ENCODE data around the gene CD244.
A peak's percentile ranks its signal among the peaks of the same experiment; 100 is the strongest.

The CD244 gene

DNA sequence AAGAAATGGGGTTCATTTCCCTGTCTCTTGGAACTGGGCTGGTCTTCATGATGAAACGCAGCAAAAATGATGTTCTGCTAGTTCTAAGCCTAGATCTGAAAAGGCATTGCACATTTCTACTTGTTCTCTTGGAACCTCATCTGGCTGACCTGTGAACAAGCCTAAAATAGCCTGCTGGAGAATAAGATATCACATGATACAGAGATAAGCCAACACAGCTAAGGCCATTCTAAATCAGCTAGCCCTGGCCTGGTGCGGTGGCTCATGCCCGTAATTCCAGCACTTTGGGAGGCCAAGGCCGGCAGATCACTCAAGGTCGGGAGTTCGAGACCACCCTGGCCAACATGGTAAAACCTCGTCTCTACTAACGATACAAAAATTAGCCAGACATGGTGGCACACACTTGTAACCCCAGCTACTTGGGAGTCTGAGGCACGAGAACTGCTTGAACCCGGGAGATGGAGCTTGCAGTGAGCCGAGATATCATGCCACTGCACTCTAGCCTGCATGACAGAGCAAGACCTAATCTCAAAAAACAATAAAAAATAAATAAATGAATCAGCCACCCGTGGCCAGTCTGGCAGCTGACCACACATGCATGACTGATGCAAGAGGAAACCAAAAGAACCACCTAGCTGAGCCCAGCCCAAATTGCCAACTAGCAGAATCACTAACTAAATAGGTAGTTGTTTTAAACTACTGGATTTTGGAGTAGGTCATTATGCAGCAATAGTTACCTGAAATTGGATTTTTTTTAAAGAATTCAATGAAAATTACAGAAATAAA lies 18.0 kb downstream of the CD244 start:
- DNase-seq: no peak

DNA sequence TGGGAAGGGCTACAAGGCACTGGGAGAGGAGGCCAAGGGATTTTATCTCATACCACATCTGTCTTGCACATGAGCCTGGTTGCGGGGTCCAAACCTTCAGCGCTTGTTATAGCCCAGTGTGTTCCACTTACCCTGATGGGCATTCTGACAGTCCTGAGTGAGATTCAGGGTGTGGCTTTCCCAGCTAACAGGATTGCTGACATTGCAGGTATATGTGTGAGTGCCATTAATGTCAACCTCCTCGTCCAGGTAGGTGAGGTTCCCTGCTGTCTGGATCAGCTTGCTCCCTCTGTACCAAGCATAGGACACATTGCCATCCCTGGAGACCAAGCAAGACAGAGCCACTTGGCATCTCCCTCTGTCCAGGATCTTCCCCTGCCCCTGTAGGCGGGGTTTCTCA lies 21.6 kb downstream of the CD244 start:
- no peak for DNase-seq

DNA sequence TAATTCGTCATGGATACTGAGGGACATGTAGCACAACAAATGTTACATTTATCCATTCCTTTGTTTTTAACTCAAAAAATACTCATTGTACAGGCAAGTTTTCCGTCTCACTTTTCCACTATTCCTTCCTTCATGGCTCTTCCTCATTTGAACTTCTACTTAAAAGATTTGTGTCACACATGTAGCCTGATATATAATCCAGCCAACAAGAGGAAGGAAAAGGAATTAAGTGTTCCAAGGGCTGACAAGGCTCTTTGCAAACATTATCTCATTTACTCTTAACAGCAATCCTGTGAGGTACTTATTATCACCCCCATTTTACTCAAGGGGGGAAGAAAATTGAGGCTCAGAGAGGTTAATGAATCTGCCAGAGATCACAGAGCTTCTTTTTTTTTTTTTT lies 22.9 kb downstream of the CD244 start:
- no peak for DNase-seq

DNA sequence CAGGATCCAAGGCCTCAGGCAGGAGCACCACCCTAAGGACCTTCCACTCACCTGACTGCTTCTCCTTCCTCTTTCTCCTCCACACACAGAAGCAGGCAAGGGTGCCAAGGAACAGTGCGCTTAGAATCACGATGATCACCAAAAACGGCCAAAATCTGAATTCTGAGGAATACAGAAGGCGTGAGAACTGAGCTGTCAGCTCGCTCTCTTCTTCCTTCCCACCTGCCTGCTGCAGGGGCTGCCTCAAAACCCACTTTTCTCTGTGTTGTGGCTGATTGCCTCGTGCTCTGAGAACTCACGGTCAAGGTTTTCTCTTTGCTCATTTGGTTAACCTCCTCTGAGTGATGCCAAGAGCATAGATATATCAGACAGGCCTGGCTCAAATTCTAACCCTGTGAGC lies 23.8 kb downstream of the CD244 start:
- DNase-seq: peak; percentile 35

DNA sequence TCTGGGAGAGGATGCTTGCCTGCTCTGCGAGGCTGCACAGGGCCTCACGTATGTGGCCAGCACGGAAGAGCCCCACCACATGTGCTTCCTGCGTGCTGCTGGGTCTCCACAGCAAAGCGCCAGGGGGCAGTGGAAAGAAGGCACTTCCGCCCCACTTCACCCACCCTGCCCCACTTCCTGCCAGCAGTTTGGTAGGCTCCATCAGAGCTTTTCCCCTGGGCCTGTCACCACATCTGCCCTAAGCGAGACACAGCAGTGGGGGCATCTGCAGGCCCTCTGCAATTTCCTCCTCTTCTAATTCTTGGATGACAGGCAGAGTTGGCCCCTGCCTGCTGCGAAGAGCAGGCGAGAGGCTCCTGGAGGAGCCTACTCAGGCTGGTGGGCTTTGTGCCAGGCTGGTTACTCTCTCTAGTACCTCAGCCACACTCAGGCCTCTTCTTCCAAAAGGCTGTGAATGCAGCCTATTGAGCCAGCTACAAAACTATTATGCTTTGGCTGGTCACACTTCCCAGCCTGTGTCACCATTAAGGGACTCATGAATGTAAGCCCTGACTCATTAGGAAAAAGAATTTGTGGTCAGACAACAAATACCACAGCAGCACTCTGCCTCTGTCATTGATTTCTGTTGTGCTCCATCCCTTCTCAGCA lies 25.0 kb downstream of the CD244 start:
- DNase-seq: peak; percentile 89

DNA sequence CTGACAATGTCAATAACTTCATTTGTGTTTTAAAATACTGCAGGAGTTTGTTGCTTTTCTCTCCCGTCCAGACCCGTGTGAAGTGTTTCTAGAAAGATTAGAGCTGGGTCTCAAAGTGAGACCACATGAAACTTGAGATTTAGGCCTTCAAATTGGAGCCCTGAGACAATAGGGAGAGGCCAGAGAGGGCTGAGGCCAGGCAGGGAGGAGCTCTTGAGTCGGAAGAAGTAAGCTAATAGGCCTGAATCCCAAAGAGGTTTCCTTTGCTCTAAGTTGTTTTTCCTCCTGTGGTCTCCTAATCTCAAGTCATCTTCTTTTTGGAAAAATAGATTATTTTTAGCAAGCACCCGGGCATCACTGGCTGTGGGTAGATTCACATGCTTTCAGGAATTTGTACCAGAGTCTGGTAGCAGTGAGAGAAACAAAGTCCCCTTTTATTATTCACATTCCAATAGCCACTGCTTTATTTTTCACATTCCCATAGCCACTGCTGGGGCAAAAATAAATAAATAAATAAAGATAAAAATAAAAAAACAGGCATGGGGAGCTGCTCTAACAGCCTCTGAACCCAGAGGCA lies 25.6 kb downstream of the CD244 start:
- DNase-seq: no peak

DNA sequence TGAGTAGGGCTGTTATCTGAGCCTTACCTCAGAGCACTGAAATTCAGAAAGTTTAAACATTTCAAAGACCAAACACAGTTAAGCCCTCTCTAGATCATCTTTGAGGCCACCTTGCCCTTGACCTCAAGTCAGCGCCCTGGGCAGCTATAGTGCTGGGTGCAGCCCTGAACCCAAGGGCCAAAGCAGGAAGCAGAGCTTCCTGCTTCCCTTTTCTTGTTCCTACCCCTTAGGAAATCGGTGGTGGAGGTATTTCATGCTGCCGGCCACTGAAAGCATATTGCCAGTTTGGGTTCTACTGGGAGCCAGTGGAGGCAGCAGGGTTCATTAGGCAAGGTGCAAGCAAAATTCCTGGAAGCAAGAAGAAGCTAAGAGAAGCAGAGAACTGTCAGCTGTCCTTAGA lies 26.1 kb downstream of the CD244 start:
- no peak for DNase-seq

DNA sequence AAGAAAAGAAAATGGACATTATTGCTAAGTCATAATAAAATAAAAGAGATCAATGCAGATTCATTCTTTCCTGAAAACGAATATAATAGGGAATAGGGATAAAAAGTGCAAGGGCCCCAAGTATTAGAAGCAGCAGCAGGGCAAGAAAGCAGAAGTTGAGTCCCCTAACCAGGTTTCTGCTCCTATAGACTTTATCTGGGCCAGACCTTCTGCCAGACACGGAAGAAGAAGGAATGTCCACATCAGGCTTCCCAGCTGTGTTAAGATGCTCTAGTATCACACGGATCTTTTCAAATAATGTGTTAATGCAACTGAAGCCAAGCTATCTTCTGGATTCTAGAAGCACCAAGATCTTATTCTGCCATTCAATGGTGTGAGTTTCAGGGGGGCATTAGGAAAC lies 26.9 kb downstream of the CD244 start:
- DNase-seq: no peak

DNA sequence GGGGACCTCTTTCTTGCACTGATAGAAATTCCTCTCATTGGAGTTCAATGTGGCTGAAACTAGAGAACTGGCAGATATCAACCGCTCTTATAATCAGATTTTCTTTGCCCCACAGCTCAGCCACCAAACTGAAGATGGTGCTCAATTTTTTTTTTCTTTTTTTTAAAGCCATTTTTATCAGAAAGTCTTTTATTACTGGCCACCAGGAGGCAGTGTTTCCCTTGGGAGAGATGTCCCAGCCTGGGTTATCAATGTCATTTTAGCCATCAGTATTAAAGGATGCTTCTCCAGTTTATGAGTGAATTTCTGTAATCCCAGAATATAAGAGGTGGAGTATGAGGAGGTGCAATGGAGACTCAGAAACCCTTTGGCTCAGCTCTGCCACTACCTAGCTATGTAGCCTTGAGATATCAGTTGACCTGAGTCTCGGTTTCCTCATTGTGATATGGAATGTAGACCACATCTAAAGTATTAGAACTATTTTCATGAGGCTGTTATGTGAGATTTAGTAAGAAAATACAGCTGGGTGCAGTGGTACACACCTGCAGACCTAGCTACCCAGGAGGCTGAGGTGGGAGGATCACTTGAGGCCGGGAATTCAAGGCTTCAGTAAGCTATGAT lies 27.6 kb downstream of the CD244 start:
- peak; percentile 54 for DNase-seq

DNA sequence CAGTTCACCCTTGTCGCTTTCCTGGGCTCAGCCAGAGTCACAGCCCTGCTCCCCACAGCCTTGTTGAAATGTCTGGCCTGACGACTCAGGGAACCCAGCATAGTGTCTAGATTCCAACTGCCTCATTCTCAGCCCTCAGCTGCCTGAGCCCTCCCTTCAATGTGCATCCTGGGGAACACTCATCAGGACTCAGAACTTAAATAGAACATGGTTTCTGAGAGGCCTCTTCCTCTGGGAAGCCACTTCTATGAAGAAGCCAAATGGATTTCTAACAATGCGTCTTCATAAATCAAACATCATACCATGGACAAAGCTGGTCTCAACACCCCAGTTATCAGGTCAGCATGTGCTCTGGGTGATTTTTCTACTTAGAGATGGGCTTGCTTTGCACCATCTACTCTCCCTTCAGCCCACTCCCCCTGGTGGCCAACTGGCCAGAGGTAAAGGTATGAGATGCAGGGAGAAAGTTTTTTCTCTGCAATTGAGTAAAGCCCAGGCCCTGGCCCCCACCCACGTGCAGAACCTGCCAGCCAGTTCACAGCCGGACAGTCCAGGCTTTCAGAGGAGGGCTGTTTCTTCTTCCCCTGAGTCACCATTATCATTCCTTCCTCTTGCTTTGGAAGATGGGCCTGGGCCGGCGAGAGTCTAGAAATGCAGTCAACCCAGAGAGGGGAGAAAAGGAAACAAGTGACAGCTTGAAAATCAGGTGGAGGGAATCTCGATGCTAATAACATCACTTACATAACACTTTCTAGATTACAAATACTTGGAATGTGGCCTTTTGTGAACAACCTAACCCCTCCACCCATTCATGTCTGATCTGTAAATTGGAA lies 32.1 kb downstream of the CD244 start:
- peak; percentile 81 for DNase-seq

DNA sequence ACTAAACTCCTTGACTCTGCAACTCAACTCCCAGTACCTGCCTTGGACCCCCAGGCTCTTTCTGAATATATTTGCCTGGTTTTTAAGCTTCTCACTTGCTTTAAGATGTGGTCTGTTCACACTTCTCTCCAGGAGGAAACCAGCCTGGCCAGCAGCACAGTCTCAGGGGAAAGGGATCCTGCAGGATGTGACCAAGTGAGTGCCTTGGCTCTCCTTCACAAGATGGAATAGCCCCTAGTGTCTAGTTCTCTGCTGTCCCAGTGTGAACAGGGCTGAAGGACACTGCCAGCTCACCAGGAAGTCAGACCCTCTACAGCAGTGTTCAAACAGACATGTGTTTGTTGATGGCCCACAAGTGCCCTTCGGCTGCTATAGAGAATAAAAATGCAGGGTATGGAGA lies 32.9 kb downstream of the CD244 start:
- no peak for DNase-seq

DNA sequence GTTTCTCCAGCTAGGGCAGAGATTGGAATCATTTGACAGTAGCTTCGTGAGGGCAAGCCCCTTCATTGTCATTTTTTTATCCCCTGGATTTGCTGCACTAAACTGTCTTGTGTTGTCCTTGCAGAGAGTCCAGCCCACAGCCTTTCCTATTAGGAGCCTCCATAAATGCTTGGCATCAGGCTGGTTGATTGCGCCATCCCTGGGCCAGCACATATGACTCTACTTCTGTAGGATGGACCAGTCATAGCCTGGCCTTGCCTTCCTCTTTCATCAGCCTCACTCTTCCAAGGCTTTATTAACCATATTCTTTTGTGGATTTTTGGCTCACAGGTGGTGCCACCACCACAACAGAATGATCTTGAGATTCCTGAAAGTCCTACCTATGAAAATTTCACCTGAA lies 35.3 kb downstream of the CD244 start:
- DNase-seq: no peak

DNA sequence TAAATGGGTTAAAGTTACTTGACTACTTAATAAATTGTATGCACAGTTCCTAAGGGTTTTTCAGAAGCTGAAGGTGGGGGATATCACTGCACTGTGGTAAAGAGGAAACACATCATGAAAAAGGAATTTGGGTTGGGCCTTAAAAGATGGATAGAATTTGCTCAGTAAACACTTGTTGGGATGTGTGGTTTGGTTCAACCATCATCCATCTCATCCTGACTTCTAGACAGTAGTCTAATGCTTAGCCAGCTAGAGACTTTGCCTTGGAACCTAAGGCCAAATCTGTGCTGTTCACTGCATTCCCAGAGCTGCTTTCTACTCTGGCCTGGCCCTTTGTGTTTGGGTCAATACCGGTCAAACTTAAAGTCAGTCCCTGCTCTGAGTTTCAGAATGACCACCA lies 36.1 kb downstream of the CD244 start:
- DNase-seq: no peak

DNA sequence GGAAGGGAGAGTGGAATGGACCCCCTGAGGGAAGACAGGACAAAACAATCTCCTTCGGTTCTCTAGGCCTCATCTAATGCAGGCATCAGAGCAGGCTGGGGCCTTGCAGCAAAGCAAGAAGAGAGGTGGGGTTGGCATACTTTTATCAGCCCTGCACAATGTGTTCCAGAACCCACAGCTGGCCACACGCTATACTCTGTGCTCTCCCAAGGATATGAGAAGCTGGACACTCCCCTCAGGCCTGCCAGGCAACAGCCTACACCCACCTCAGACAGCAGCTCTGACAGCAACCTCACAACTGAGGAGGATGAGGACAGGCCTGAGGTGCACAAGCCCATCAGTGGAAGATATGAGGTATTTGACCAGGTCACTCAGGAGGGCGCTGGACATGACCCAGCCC lies 39.4 kb downstream of the CD244 start:
- DNase-seq: no peak

DNA sequence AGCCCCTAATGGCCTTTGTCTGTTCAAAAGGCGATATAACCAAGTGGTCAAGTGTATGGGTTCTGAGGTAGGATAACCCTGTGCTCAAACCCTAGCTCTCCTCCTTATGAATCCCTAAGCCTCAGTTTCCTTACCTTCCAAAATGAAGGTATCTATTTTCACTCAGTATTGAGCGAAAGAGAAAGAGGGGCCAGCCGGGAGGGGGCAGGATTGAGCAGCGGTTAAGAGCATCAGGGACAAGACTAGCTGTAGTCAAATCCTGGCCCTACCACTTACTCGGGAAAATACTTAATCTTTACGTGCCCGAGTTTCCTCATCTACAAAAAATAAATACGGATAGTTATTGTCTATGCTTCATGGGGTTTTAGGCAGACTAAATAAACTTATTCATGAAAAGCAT lies 41.1 kb downstream of the CD244 start:
- DNase-seq: no peak

DNA sequence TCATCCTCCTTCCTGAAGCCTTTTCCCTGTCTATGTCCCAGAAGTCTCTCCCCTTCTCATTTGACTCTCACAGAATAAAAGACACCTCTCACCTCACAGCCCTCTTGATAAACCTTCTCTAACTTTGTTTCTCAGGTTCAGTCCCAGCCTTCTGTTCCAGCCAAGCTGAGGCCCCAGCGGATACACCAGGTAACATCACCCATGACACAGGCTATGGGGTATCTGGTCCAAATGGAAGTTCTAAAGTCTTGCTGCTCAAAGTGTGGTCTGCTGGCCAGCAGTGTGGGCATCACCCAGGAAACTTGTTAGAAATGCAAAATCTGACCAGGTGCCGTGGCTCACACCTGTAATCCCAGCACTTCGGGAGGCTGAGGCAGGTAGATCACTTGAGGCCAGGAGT lies 43.5 kb downstream of the CD244 start:
- no peak for DNase-seq

DNA sequence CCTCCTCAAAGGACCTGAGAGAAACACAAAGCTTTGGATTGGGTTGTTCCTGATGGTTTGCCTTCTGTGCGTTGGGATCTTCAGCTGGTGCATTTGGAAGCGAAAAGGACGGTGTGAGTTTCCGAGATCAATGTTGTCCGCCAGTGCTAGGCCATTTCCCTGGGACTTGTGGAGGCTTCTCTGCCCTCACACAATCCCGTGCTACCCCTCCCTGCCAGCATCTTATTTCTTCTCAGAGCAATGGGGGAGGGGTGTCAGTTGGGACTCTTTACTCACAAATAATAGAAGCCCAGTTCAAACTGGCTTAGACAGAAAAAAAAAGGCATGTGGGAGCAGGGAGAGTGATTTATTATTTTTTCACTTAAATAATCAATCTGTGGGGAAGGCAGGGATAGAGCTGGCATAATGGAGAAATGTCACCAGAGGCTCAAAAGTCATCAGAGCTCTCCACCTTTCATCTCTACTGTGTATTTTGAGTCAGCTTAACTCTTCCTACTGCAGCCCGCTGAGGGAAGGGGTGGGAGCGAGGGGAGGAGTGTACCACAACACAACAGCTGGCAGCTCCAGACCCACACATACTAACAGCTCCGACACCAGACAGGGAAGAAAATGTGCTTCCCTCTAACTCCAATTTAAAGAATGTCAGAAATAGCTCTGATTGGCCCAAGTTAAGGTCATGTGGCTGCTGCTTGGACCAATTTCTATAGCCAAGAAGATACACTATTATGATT lies 44.3 kb downstream of the CD244 start:
- DNase-seq: no peak

DNA sequence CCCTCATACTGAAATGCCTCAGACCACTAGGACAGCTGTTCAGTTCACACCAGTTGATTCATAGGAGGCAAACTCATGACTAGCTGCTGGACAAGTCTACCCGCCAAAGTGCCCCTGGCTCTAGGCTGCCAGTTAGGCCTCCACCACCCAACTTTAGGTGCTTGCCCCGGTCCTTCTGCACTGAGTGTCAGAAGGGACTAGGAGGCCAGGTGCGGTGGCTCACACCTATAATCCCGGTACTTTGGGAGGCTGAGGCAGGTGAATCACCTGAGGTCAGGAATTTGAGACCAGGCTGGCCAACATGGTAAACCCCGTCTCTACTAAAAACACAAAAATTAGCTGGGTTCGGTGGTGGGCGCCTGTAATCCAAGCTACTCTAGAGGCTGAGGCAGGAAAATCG lies 47.8 kb downstream of the CD244 start:
- DNase-seq: no peak

DNA sequence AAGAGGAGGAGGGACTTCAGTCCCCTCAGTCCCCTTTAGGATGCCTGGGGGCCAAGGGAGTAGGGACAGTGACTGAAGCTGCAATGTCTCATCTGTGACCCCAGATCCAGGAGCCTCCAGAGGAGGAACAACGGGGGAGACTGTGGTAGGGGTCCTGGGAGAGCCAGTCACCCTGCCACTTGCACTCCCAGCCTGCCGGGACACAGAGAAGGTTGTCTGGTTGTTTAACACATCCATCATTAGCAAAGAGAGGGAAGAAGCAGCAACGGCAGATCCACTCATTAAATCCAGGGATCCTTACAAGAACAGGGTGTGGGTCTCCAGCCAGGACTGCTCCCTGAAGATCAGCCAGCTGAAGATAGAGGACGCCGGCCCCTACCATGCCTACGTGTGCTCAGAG lies 48.4 kb downstream of the CD244 start:
- DNase-seq: no peak

DNA sequence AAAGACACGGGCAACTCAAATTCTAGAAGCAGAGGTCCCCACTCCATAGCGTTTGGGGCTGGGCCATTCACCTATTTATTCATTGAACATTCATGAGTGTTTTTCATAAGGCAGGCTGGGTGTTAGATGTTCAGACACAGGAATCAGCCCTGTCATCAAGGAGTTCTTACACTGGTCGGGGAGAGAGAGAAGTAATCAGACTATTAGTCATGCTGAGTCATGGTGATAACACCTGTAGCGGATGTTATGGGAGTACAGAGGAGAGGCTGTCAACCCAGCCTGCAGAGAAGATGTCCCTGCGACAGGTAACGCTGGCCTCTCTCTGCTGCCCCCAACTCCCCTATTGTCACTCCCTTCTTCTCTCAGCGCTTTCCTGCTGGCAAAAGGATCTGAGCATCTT lies 49.5 kb downstream of the CD244 start:
- DNase-seq: no peak

DNA sequence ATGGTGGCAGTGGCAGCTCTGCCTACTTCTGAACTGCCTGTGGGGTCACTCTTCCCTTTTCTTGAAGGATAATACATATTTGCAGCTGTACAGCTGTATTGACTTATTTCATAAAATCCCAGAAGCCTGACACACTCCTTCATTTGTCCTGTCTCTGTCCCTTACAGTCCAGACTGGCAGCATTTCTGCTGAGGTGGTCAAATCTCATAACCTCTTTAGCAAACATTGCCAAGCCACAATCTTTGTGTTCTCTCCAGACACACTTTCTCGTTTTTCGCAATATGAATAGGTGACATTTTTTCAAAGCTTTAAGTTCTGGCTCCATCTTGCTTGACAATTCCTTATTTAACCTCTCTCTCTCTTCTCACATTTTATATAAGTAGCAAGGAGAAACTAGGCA lies 51.5 kb downstream of the CD244 start:
- no peak for DNase-seq

DNA sequence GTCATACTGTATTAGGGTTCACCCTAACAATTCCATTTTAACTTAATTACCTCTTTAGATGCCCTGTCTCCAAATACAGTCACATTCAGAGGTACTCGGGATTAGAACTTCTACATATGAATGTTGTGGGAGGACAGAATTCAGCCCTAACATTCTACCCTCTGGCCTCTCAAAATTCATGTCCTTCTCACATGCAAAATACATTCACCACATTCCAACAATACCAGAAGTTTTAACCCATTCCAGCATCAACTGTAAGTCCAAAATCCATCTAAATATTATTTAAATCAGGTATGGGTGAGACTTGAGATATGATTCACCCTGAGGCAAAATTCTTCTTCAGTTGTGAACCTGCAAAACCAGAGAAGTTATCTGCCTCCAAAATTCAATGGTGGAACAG lies 52.2 kb downstream of the CD244 start:
- no peak for DNase-seq

Measured in activated gamma-delta T cell treated with Interleukin-2 at 50 U/mL for 16 hours (primary cell).